ENCODE results near the gene PLPPR2. TPM values are rescaled to one million over a fixed set of nuclear protein-coding genes. Genes with fewer than 3 reads are reported as not detected.
"Not testable (repeated sequence)": the region's sequence is repeated elsewhere in the genome, so short reads cannot be mapped to it uniquely, and the experiment has no call there.

The PLPPR2 gene
- total RNA-seq, 1 experiment from 2014 or later: 25.1 TPM

DNA sequence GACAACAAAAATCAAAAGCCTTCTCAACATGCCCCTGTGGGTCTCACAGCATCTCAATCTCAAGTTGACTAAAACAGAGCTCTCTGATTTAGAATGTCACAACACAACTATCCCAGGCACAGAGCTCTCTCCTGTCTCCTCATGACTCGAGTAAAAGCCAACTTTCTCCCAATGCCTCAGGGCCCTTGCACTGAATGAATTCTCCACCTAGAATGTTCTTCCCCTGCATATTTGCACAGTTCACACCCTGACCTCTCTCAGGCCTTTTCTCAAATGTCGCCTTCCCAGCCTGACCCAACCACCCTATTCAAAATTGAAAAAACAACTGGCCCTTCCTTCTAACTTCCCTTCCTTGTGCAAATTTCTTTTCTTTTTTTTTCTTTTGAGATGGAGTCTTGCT, 15.5 kb downstream of the PLPPR2 start:
- no peak for DNase-seq (ENCODE audit: low read depth)

DNA sequence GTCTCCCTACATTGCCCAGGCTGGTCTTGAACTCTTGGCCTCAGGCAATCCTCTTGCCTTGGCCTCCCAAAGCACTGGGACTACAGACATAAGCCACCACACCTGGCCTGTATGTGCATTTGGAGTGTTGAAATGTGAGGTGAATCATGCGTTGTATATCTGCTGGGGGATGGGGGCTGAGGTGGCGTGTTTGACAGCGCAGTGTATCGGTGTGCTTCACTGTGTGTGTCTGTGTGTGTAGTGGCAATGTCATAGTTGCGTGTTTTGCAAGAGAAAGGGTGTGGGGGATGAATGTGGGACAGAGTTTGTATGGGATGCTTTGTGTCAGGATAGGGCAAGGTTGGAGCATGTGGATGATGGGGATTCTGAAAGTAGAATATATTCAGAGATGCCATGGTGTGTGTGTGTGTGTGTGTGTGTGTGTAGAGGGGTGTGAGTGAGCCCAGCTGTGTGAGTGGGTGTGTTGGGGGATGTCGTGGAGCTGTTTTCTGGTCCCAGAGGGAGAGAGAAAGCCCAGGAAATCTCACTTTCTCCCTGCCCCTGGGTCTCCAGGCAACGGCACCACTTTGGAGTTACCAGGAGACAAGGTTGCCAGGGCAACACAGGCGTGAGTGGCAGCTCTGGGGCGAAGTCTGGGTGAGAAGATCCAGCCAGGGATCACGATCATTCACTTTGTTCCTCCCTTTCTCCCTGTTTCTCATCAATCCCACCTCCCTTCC, 18.1 kb downstream of the PLPPR2 start:
- no peak for DNase-seq (ENCODE audit: low read depth)

DNA sequence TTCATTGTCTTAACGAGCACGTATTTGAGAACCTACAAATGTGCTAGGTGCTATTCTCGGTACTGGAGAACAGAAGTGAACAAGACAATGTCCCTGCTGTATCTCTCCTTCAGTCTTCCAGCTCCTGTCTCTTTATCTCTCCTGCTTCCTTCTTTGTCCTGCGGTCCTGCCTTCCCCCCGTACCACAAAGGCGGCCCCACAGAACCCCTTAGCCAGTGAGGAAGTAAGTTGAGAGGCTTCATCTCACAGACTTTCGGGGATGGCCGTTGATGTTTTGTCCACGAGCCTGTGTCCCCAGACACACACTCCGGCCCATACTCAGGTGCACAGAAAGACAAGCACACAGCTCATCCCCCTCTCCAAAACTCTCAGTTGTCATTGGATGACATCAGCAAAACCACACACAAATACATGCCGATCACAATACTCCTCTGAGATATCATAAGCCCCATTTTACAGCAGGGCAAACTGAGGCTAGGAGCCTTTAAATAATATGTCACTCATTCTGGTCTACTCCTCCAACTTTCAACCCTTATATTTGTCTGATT, 18.7 kb downstream of the PLPPR2 start:
- DNase-seq (ENCODE audit: low read depth): no peak

DNA sequence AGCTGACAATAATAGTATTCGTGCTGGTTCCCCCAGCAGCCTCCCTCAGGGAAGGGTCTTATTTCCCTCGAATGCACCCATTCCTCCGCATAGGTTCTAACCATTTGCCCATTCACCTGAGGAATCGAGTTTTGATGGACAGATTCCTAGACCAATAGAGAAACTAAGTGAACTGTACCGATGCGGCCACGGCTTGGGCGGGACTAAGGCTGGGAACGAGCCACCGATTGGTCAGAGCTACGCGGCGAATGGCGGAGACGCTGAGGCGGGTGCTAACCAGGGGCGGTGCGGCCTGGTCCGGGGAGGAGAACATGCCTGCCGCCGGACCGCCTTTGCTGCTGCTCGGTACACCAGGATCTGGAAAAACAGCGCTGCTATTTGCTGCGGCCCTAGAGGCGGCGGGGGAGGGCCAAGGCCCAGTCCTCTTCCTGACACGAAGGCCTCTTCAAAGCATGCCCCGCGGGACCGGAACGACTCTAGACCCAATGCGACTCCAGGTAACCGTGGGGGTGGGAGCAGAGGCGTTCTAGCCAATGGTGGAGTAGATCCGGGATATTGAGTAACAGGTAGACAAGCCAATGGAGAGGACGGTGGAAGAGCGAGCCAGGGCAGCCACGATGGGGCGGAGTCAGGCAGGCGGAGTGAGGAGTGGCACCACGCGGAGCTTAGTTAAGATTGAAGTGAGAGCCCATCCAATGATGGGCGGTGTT, 19.4 kb downstream of the PLPPR2 start, which contains the start of gene SWSAP1:
Gene SWSAP1 (plus strand): TSS at position 234 of the 710 bp plus-strand sequence. CDS start 15 bp downstream, at position 249.
- peak; percentile 99 for DNase-seq (ENCODE audit: low read depth)

DNA sequence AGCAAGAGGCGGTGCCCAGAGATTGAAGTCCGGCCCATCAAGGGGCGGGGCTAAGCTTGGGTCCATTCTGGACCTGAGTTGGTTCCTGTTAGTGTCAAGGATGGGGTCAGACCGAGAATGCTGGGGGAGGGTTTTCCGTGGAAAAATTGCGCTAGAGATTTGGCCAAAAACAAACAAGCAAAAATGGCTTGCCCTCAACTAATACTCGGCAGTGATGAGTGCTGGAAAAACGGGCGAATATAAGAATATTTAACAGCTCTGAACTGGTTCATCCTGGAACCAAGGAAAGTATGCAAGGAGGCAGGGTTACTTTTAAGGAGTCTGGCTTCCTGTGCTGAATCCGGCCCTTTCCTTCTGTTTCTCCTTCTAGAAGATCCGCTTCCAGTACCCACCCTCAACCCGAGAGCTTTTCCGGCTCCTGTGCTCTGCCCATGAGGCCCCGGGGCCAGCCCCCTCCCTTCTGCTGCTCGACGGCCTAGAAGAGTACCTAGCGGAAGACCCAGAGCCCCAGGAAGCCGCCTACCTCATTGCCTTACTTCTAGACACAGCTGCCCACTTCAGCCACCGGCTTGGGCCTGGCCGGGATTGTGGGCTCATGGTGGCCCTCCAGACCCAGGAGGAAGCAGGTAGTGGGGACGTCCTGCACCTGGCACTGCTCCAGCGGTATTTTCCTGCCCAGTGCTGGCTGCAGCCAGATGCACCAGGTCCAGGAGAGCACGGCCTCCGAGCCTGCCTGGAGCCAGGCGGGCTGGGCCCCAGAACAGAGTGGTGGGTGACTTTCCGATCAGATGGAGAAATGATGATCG, 20.1 kb downstream of the PLPPR2 start:
- DNase-seq (ENCODE audit: low read depth): no peak

DNA sequence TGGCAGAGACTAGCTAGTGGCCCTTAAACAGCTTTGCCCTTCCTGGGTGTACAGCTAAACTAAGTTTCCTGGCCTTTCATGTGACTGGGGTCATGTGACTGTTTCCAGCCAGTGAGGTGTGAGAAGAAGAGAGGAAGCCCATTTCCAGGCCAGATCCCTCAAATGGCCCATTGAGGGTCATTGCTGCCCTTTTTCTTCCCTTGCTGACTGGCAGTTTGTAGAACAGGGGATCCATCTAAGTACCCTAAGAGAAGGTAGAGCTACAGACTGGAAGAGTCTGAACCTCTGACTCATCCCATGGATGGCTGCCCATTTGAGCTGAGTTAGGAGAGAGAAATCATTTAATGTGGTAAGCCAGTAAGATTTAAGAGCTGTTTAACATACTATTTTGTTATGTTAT, 22.0 kb downstream of the PLPPR2 start:
- DNase-seq (ENCODE audit: low read depth): peak; percentile 81

DNA sequence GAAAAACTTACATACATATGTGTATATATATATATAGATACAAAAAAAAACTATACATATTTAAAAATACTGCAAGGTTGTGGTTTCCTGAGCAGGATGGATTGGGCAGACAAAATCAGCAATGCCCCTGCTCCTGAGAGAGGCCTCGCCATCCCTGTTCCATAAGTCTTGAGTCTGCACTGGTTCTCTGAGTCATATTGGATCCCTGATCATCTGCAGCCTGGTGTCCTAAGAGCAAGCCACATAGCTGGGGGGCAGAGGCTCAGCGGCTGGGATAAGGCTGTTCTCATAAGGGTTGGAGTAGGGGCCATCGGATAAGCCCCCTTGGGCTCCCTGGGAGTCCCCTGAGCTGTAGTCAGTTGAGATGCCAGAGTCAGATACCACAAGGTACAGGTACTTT, 22.5 kb downstream of the PLPPR2 start:
- no peak for DNase-seq (ENCODE audit: low read depth)

DNA sequence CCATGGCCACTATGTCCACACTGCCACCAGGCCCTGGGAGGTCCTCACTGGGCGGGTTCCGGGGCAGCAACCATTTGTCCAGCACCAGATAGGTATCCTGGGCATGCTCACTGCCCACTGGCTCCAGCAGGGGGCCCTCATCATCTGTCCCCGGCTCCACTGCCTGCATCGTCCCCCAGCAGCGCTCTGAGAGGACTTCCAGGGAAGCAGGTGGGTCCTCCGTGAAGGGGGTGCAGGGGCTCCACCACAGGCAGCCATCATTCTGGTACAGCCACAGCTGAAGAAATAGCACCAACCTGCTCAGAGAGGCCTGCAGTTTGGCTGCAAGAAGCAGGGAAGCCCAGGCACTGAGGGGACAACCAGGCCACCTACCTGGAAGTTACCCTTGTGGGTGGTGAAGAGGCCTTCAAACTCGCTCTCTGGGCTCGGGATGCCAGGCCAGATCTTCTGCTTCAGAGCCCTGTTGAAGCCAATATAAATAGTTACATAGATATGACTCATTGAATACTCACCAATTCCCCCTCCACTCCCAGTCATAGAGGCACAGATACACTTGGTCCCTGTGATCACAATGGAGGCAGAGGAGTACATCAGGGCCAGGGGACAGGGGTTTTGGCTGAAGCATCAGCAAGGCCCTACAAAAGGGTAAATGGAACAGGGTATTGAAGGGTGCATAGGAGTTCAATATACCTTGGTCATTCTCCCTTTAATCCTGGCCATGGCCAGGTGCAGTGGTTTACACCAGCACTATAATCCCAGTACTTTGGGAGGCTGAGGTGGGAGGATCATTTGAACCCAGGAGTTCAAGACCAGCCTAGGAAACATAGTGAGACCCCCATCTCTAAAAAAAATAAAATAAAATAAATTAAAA, 23.3 kb downstream of the PLPPR2 start:
- peak; percentile 81 for DNase-seq (ENCODE audit: low read depth)

DNA sequence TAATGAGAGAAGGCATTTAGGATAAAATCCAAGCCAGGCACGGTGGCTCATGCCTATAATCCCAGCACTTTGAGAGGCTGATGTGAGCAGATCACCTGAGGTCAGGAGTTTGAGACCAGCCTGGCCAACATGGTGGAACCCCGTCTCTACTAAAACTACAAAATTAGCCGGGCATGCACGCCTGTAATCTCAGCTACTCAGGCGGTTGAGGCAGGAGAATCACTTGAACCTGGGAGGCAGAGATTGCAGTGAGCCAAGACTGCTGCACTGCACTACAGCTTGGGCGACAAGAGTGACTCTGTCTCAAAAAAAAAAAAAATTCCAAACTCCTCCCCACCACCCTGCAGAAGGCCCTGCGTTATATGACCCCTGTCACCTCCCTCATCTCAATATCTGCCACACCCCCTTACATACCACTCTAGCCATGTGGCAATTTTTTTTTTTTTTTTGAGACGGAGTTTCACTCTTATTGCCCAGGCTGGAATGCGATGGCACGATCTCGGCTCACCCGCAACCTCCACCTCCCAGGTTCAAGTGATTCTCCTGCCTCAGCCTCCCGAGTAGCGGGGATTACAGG, 24.1 kb downstream of the PLPPR2 start:
- DNase-seq (ENCODE audit: low read depth): not testable (repeated sequence)

DNA sequence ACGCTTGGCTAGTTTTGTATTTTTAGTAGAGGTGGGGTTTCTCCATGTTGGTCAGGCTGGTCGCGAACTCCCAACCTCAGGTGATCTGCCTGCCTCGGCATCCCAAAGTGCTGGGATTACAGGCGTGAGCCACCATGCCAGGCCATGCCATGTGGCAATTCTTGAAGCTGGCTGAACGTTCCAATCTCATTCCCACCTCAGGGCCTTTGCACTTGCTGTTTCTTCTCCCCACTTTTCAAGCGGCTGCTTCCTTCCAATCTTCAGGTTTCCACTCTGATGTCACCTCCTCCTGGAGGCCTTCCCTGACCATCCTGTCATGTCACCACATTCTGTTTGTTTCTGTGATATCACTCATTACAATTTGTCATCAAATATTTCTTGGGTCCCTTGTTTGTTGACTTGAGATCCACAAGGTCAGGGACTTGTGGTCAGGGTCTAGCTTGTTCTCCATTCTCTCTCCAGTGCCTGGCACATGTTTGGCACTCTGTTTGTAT, 24.7 kb downstream of the PLPPR2 start:
- DNase-seq (ENCODE audit: low read depth): no peak

DNA sequence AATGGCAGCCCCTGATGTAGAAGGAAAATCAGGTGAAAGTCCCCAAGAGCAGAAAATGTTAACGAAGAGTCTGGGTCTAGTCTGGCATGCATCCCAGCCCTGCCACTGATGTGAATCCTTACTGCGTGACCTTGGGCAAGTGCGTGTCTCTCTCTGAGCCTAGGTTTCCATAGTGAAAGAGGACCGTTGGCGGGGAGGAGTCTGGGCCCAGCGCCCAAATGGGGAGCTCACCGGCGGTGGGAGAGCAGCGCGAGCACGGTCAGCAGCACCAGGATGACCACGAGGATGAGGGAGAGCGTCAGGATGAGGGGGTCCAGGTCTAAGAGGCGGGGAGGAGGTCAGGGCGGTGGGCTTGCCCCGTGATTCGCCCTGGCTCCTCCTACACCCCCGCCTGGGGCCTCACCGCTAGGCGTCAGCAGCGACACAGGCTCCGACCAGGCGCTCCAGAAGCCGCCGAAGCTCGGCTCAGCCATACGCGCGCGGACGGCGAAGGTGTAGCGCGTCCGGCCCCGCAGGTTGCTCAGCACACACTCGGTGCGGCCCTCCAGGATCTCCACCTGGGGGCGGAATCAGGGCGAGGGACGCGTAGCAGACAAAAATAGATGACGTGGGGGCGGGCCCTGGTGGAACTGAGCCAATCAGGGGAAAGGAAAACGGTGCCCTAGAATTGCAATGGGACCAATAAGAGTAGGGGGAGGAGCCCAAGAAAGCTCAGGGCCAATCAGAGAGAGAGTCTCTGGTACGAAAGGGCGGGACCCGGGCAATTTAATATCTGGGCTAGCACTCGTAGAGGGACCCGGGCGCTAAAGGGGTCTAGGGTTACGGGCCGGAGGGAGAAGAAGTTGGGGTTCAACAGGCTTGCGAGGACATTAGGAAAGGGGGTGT, 25.7 kb downstream of the PLPPR2 start:
- peak; percentile 94 for DNase-seq (ENCODE audit: low read depth)

DNA sequence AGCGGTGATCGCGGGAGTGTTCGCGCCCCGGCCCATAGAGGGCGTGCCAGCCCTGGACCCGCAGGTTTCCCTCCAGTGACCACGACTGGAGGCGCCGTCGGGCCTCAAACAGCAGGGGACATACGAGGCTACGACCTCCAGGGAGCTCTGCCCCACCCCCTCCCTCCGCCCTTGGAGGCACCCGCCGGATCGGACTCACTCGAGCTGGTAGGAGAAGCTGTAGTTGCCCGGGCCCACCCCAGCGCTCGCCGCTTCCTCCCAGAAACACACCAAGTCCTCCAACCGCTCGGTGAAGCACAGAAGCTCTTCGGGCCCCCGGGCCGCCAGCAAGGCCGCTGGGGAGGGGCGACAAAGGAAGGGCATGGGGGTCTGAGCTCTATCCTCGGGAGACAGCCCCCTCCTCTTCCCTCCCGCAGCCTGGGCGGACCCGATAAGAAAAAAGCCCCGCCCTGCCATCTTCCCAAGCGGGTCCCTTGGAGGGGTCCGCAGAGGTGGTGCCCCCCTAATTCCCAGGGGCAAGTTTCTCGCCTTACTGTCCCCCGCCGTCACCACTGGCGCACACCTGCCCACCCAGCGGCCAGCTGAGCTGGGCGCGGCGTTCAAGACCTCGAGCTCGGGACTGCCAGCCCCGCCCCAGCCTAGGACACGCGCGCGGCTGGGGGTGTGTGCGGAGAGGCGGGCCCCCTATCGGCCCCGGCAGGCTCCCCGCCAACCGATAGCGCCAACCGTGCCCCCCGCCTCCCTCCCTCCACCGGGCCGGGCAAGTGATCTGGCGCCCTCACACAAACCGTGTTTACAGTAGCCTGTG, 27.9 kb downstream of the PLPPR2 start:
- DNase-seq (ENCODE audit: low read depth): peak; percentile 19

DNA sequence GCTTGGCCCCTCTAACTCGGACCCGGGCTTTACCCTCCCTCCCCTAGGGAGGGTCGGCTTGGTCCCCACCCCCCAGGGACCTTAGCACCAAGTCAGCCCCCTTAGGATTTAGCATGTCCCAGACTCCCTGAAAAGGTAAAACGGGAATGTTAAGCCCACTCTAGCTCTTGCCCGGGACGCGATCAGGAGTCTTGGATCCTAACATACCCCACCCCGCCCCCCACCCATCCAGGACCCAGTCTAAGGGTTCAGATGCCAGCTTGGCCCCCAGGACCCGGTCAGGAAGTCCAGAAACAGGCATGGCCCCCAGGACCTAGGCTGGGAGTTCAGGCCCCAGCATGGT, 28.4 kb downstream of the PLPPR2 start:
- DNase-seq (ENCODE audit: low read depth): no peak

DNA sequence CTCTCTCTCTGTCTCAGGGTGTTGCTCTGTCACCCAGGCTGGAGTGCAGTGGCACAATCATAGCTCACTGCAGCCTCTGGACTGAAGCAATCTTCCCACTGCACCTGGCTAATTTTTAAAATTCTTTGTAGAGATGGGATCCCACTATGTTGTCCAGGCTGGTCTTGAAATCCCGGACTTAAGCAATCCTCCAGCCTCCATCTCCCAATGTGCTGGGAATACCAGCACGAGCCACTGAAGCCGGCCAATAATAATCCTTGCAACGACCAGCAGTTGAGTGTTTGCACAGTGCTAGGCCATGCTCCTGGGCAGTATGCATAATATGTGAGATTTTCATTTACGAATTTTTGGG, 29.5 kb downstream of the PLPPR2 start:
- no peak for DNase-seq (ENCODE audit: low read depth)

DNA sequence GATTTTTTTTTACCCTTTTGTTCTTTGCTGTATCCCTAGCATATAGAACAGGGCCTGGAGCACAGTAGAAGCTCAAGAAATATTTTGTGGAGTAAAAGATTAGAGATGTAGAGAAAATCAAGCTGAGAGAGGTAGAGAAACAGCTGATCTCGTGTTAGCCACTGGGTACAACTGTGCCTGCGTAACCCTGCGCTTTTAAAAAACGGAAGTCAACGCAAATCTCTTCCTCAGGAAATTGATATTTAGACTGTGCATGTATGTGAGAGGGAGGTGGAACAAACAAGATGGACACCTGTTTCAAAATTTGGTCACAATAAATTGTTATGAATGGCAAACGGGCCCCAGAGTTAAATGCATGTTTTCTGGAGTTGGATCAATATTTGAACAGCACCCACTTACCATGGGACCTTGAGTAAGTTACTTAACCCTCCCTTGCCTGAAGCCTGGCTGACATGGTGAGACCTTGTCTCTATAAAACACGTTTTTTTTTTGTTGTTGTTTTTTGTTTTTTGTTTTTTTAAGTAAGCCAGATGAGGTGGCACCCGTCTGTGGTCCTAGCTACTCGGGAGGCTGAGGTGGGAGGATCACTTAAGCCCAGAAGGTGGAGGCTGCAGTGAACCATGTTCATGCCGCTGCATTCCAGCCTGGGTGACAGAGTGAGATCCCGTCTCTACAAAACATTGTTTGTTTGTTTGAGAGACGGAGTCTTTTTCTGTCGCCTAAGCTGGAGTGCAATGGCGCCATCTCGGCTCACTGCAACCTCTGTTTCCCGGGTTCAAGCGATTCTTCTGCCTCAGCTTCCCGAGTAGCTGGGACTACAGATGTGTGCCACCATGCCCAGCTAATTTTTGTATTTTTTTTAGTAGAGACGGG, 32.2 kb downstream of the PLPPR2 start:
- no peak for DNase-seq (ENCODE audit: low read depth)

DNA sequence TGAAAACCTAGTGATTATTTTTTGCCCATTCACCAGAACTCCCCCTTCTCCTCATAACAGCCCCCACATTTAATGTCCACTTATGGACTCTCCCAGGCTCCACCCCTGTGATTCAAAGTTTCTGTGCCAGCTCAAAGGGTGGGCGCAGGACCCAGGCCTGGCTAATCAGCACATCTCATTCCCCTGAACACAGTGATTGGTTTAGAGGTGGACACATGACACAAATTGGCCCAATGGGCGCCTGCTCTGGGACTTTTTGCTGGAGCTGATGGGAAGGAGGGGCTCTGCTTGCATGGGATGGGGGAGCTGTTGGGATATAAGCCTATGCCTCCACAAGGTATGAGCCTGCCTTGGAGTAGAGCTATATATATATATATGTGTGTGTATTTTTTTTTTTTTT, 35.1 kb downstream of the PLPPR2 start:
- DNase-seq (ENCODE audit: low read depth): no peak

DNA sequence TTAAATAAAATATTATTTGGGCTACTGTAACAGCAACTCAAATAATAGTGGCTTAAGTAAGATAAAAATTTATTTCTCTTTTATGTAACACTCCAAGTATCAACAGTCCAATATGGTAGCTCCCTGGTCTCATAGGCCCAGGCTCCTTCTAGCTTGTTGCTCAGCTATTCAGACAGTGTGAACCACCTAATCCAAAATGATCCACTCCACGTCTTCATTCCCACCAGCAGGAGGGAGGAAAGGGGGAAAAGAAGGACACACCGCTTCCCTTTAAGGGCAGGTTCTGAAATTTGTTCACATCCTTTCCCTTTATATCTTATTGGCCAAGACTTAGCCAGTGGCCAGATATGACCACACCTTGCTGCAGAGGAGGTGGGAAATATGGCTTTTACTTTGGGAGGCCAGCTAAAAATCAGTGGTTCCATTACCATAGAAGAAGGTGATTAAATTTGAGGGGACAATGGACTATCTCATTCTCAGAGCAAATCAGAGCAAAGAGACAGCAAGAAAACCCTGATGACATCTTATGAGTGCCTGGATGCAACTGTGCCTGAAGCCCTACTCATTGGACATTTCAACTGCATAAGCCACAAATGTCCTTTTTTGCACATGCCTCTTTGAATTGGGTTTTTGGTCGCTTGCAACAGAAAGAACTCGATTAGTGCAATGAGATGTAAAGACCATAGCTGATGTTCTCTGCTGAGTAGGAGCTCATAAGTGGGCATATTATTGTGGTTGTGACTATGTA, 35.9 kb downstream of the PLPPR2 start:
- DNase-seq (ENCODE audit: low read depth): no peak

All from LHCN-M2 (cell line).